Astrocyte of the spinal cord (primary cell): ENCODE data around the gene XRCC5.

Source experiments
- DNase-seq: peaks from one replicate; pipeline ENCODE4 v3.0.0; 2011; ENCODE audit warnings: low read depth, low spot score
- H3K4me3 ChIP-seq: 2 replicates; pipeline ENCODE4 v1.5.1; 2011; ENCODE audit warnings: low read depth, mild to moderate bottlenecking, low read length, moderate library complexity
- in situ Hi-C: cut with HindIII; loops from 2 replicates; pipeline ENCODE4 v1.10.0; 2017; ENCODE audit warnings: low sequenced_read_pairs
- TF ChIP-seq, protein P1 (sequence below): IDR thresholded peaks from 2 replicates; pipeline ENCODE4 v1.5.1; 2012; ENCODE audit warnings: low read depth, mild to moderate bottlenecking, low read length, inconsistent platforms

The XRCC5 gene

DNA sequence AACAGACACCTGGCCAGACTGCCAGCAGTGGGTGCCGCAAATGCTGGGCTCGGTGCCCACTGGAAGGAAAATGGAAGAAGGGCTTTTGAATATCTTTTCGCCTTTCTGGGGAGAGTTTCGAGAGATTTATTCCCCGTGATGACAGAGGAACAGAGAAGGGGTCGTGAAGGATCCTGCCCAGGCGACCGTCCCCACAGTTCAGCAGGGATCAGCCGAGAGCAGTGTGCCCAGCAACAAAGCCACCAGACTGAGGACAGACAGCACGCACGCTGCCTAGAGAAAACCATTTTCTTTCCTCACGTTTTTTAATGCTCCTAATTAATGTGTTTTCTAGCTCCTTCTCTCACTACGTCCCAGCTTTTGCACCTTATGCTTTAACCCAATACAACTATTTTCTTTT is 47.7 kb downstream of the XRCC5 start:
- TF ChIP-seq, protein P1, sequence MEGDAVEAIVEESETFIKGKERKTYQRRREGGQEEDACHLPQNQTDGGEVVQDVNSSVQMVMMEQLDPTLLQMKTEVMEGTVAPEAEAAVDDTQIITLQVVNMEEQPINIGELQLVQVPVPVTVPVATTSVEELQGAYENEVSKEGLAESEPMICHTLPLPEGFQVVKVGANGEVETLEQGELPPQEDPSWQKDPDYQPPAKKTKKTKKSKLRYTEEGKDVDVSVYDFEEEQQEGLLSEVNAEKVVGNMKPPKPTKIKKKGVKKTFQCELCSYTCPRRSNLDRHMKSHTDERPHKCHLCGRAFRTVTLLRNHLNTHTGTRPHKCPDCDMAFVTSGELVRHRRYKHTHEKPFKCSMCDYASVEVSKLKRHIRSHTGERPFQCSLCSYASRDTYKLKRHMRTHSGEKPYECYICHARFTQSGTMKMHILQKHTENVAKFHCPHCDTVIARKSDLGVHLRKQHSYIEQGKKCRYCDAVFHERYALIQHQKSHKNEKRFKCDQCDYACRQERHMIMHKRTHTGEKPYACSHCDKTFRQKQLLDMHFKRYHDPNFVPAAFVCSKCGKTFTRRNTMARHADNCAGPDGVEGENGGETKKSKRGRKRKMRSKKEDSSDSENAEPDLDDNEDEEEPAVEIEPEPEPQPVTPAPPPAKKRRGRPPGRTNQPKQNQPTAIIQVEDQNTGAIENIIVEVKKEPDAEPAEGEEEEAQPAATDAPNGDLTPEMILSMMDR, result no peak
- in situ Hi-C loops, result no loop called here
- no peak for DNase-seq
- no peak overlapping the region for H3K4me3 ChIP-seq

- in situ Hi-C loops, result no loop called here
- TF ChIP-seq, protein P1, result no peak
- H3K4me3 ChIP-seq, result no peak overlapping the region
- no peak for DNase-seq
Observed at GRCh38 chr2:216159144-216159543, 50.0 kb downstream of the XRCC5 start.

DNA sequence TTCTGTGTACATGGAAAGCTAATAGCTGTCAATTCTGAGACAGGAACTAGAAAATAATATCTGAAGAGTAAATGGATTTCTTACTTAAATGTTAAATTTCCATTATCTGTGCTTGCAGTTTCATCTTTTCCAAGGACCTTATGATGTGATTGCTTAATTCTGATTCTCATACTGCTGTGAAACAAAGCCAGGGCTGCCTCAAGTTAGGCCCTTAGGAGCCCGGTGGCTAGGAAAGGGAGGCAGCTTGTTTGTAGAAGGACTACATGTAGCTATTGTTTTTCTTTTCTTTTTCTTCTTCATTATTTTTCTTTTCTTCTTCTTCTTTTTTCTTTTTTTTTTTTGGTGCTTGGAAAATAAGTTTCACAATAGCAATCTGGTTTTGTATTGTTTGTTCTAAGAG is 50.5 kb downstream of the XRCC5 start:
- in situ Hi-C loops, result no loop called here
- TF ChIP-seq, protein P1, result no peak
- no peak for DNase-seq
- no peak overlapping the region for H3K4me3 ChIP-seq

DNA sequence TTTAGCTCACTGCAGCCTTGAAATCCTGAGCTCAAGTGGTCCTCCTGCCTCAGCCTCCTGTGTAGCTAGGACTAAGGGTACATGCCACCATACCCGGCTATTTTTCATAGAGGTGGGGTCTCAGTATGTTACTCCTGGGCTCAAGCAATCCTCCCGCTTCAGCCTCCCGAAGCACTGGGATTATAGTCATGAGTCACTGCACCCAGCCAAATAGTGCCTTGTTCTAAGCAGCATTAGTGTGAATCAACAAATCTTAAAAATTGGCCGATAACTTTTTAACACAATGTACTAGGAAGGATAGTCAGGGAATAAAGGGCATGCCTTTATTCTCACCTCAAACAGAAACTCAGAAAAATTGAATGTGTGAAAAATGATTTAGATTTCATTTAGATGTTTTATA is 51.6 kb downstream of the XRCC5 start:
- DNase-seq, result no peak
- no peak overlapping the region for H3K4me3 ChIP-seq
- TF ChIP-seq, protein P1, result no peak
- in situ Hi-C loops, result no loop called here

DNA sequence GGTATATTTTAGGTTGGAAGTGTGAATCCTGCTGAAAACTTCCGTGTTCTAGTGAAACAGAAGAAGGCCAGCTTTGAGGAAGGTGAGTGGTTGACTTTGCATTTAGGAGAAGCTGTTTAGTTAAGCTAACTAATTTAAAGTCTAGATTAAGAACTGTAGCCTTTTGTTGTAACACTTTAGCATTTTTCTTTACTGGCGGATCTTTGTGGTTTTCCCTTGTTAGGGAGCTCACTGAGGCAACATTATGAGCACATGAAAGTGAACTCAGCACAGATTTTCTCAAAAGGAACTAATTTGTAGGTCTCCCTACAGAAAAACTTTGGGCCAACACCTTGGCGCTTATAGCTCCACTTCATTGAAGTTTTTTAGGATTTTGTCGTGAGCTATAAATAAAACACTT is 52.8 kb downstream of the XRCC5 start:
- in situ Hi-C loops, result no loop called here
- H3K4me3 ChIP-seq, result no peak overlapping the region
- TF ChIP-seq, protein P1, result no peak
- no peak for DNase-seq

GRCh38 chr2:216163518-216163917 is 54.4 kb downstream of the XRCC5 start:
- TF ChIP-seq, protein P1, result no peak
- no peak overlapping the region for H3K4me3 ChIP-seq
- DNase-seq, result peak; percentile 48
- in situ Hi-C loops, result no loop called here

- in situ Hi-C loops, result no loop called here
- TF ChIP-seq, protein P1, result no peak
- no peak overlapping the region for H3K4me3 ChIP-seq
- no peak for DNase-seq
Observed at GRCh38 chr2:216164087-216164486, 54.9 kb downstream of the XRCC5 start.
